DOHH2 (cell line): Measurements from ENCODE around the gene BRK1.

Experiments
- EZH2phosphoT487 ChIP-seq: fragments of 200-600 bp; sonication (generic); IDR thresholded peaks from 2 replicates; pipeline ENCODE4 v1.6.1; 2017; ENCODE audit warnings: borderline replicate concordance, mild to moderate bottlenecking, antibody characterized with exemption, low read length, moderate library complexity, mixed read lengths
- TF ChIP-seq, protein P1 (sequence below): fragments of 200-600 bp; sonication (generic); IDR thresholded peaks from one replicate; pipeline ENCODE4 v1.5.1; 2014; ENCODE audit warnings: antibody characterized with exemption, mild to moderate bottlenecking, low read depth, low read length; ENCODE audit not compliant: poor library complexity, severe bottlenecking

DNA sequence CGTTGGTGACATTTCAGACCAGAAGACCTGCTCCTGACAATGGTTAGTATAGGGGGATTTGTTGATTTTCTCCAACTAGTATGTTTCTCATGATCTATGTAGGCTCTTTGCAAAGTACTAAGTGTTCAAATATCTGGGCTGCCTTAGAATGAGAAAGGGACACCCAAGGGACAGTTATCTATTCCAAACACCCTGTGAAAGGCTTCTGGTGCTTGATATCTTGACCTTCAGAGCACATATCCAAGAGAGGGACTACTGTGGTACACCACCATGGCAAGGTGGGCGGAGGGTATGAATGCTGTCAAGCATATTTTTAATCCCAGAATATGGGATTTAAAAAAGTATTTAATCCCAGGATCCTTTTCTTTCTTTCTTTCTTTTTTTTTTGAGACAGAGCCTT is 8.6 kb upstream of the BRK1 start:
- TF ChIP-seq, protein P1, sequence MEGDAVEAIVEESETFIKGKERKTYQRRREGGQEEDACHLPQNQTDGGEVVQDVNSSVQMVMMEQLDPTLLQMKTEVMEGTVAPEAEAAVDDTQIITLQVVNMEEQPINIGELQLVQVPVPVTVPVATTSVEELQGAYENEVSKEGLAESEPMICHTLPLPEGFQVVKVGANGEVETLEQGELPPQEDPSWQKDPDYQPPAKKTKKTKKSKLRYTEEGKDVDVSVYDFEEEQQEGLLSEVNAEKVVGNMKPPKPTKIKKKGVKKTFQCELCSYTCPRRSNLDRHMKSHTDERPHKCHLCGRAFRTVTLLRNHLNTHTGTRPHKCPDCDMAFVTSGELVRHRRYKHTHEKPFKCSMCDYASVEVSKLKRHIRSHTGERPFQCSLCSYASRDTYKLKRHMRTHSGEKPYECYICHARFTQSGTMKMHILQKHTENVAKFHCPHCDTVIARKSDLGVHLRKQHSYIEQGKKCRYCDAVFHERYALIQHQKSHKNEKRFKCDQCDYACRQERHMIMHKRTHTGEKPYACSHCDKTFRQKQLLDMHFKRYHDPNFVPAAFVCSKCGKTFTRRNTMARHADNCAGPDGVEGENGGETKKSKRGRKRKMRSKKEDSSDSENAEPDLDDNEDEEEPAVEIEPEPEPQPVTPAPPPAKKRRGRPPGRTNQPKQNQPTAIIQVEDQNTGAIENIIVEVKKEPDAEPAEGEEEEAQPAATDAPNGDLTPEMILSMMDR, result no peak
- no peak for TF ChIP-seq EZH2phosphoT487
